IPS-15b (cell line): ENCODE data around the gene EGLN3.

Experiments used
- H3K27me3 ChIP-seq: one replicate; pipeline ENCODE4 v1.6.1; 2013; ENCODE audit warnings: low read length; ENCODE audit not compliant: control insufficient read depth, insufficient read depth
- H3K36me3 ChIP-seq: one replicate; pipeline ENCODE4 v1.6.1; 2013; ENCODE audit warnings: low read length; ENCODE audit not compliant: control insufficient read depth, insufficient read depth
- H3K4me1 ChIP-seq: one replicate; pipeline ENCODE4 v1.6.1; 2013; ENCODE audit warnings: mild to moderate bottlenecking, low read length; ENCODE audit not compliant: control insufficient read depth, insufficient read depth
- H3K4me3 ChIP-seq: one replicate; pipeline ENCODE4 v1.5.1; 2013; ENCODE audit warnings: low read depth, low read length
- H3K9ac ChIP-seq: one replicate; pipeline ENCODE4 v1.6.1; 2013; ENCODE audit warnings: low read depth, mild to moderate bottlenecking, low read length
- H3K9me3 ChIP-seq: one replicate; pipeline ENCODE4 v1.6.1; 2013; ENCODE audit warnings: mild to moderate bottlenecking, low read length; ENCODE audit not compliant: control insufficient read depth, insufficient read depth

The EGLN3 gene

GRCh38 chr14:33950320-33951182 lies at the start of gene EGLN3:
TSS of gene EGLN3 (minus strand) at chr14:33951074. CDS start at chr14:33950752, 322 bp downstream.
- Histone ChIP-seq H3K36me3 (no peaks in the 10 kb centered on the region), H3K27me3 (peaks cover 14% of the 10 kb centered on the region), H3K9ac (peak within 1 kb of the TSS; percentile 79), H3K4me1 (peaks cover 14% of the 10 kb centered on the region), H3K4me3 (peak within 1 kb of the TSS; percentile 90), H3K9me3 (no peaks in the 10 kb centered on the region)

GRCh38 chr14:34000396-34000795 lies 49.5 kb upstream of the EGLN3 start:
- Histone ChIP-seq H3K9me3 (no peaks in the 10 kb centered on the region), H3K4me1 (no peaks in the 10 kb centered on the region), H3K36me3 (no peaks in the 10 kb centered on the region), H3K9ac (no peak overlapping the region), H3K4me3 (no peak overlapping the region), H3K27me3 (no peaks in the 10 kb centered on the region)

DNA sequence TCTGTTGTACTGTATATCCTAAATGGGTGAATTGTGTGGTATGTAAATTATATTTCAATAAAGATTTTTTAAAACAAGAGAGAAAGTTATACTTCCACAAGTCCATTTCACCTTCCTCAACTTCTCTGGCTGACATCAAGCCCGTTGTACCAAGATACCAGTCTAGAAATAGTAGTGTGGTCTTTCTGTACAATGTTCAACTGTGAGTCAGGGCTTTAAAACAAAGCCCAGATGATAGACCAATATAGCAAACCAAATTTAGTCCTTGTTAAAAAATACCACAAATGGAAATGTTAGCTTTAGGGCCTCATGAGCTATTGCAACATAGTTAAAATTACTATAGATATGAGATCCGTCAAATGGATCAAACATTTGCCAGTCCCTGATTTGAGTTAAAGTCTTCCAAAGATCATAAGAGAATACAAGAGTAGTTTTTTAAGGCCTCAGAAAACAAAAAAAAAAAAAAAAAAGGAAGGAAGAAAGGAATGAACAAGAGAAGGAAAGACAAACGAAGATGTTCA lies 49.0 kb upstream of the EGLN3 start:
- Histone ChIP-seq H3K4me1 (no peaks in the 10 kb centered on the region), H3K36me3 (no peaks in the 10 kb centered on the region), H3K4me3 (no peak overlapping the region), H3K9me3 (no peaks in the 10 kb centered on the region), H3K9ac (no peak overlapping the region), H3K27me3 (no peaks in the 10 kb centered on the region)

GRCh38 chr14:33997611-33998010 lies 46.7 kb upstream of the EGLN3 start:
- H3K4me3 ChIP-seq: no peak overlapping the region
- H3K9ac ChIP-seq: no peak overlapping the region
- no peaks in the 10 kb centered on the region for H3K4me1 ChIP-seq
- no peaks in the 10 kb centered on the region for H3K27me3 ChIP-seq
- H3K36me3 ChIP-seq: no peaks in the 10 kb centered on the region
- H3K9me3 ChIP-seq: no peaks in the 10 kb centered on the region

DNA sequence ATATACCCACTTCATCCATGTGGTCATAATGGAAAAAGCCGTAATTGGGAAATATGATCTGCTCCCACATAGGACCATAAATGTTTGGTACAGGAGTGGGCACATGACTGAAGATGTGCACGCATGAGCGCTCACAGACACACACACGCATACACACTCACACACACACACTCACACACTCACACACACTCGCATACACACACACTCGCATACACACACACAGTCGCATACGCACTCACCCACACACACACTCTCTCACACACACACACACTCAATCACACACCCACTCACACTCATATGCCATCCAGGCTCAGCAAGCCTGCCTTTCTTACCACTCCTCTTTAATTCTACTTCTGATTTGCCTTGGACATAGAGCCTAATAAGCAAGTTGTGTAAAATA lies 45.6 kb upstream of the EGLN3 start:
- no peak overlapping the region for H3K4me3 ChIP-seq
- H3K9me3 ChIP-seq: no peaks in the 10 kb centered on the region
- no peaks in the 10 kb centered on the region for H3K27me3 ChIP-seq
- no peaks in the 10 kb centered on the region for H3K4me1 ChIP-seq
- H3K9ac ChIP-seq: no peak overlapping the region
- no peaks in the 10 kb centered on the region for H3K36me3 ChIP-seq

DNA sequence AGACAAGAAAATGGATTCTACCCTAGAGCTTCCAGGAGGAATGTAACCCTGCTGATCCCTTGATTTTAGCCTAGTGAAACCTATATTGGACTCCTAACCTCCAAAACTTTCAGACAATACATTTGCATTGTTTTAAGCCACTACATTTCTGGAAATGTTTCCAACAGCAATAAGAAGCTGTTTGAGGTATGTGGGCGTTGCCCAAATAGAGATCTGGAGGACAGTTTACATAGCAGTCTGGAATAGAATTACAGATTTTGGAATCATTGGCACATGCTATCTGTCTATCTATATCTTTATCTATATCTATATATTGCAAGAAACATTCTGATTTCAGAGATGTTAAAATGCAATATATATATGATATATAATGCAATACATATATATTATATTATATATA lies 42.4 kb upstream of the EGLN3 start:
- Histone ChIP-seq H3K4me1 (no peaks in the 10 kb centered on the region), H3K27me3 (no peaks in the 10 kb centered on the region), H3K36me3 (no peaks in the 10 kb centered on the region), H3K9me3 (no peaks in the 10 kb centered on the region), H3K9ac (no peak overlapping the region), H3K4me3 (no peak overlapping the region)

- no peak overlapping the region for H3K4me3 ChIP-seq
- H3K9me3 ChIP-seq: no peaks in the 10 kb centered on the region
- H3K4me1 ChIP-seq: no peaks in the 10 kb centered on the region
- no peaks in the 10 kb centered on the region for H3K36me3 ChIP-seq
- H3K9ac ChIP-seq: no peak overlapping the region
- H3K27me3 ChIP-seq: no peaks in the 10 kb centered on the region
These were observed 41.6 kb upstream of the EGLN3 start for GRCh38 chr14:33992274-33993007.

DNA sequence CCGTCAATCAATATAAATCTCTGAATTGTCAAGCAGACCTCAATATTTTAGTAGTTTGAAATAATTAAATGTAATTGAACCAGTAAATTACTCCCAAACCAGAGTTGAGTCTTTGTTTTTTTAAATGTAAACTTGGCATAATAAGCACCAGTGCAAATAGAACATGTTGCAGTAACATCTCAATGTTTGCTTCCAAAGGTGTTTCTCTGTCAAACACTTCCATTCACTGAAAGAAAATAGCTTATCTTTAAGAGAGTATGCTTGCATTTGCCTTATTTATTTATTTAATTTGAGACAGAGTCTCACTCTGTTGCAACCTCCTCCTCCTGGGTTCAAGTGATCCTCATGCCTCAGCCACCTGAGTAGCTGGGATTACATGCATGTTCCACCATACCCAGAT lies 39.9 kb upstream of the EGLN3 start:
- Histone ChIP-seq H3K9me3 (no peaks in the 10 kb centered on the region), H3K36me3 (no peaks in the 10 kb centered on the region), H3K4me1 (no peaks in the 10 kb centered on the region), H3K27me3 (no peaks in the 10 kb centered on the region), H3K4me3 (no peak overlapping the region), H3K9ac (no peak overlapping the region)

- H3K4me3 ChIP-seq: no peak overlapping the region
- no peak overlapping the region for H3K9ac ChIP-seq
- H3K9me3 ChIP-seq: peaks cover 5% of the 10 kb centered on the region
- H3K4me1 ChIP-seq: no peaks in the 10 kb centered on the region
- H3K27me3 ChIP-seq: no peaks in the 10 kb centered on the region
- H3K36me3 ChIP-seq: no peaks in the 10 kb centered on the region
These were observed 36.7 kb upstream of the EGLN3 start for GRCh38 chr14:33987565-33988080.

- Histone ChIP-seq H3K9me3 (peaks cover 5% of the 10 kb centered on the region), H3K36me3 (no peaks in the 10 kb centered on the region), H3K27me3 (no peaks in the 10 kb centered on the region), H3K9ac (no peak overlapping the region), H3K4me1 (no peaks in the 10 kb centered on the region), H3K4me3 (no peak overlapping the region)
These were observed 35.9 kb upstream of the EGLN3 start for GRCh38 chr14:33986804-33987203.

DNA sequence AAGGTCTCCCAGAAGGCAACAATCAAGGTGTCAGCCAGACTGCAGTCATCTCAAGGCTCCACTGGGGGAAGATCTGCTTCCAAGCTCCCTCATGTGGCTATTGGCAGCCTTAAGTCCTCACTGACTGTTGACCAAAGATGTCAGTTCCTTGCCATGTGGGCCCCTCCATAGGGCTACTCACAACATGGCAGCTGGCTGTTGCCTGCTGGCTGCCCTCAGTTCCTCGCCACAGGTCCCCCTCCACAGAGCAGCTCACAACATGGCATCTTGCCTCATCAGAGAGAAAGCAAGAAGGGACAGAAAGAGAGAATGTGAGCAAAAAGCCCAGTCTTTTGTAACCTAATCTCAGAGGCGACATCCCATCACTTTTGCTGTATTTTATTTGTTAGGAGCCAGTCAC lies 34.4 kb upstream of the EGLN3 start:
- H3K36me3 ChIP-seq: no peaks in the 10 kb centered on the region
- no peak overlapping the region for H3K4me3 ChIP-seq
- no peaks in the 10 kb centered on the region for H3K27me3 ChIP-seq
- peaks cover 5% of the 10 kb centered on the region for H3K9me3 ChIP-seq
- no peak overlapping the region for H3K9ac ChIP-seq
- H3K4me1 ChIP-seq: no peaks in the 10 kb centered on the region
